ENCODE measurements around the gene RHD. TPM values are rescaled to one million over a fixed set of nuclear protein-coding genes. Genes with fewer than 3 reads are reported as not detected.

The RHD gene
- total RNA-seq, 1 donor from 2014 or later, result not detected

DNA sequence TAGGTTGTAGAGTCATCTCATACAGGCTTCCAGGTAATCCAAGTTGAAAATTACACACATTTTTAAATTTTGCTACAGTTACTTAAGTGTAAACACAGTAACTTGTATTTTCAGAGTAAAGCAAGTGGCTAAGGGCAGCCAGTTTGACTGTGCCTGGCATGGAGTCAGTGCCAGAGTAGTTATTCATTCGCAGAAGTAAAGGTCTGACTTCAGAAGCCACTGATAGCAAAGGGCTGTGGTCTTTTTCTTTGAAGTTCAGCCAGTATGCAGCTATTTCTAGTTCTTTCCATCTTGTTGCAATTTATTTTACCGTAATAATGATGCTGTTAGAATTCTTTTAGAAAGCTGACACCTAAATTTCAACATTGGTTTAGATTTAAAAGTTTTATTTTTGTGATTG lies 75.2 kb downstream of the RHD start:
- Histone ChIP-seq H3K9me3 (no peaks in the 10 kb centered on the region), H3K27ac (no peak overlapping the region), H3K4me3 (no peak overlapping the region), H3K4me1 (no peaks in the 10 kb centered on the region), H3K27me3 (ENCODE audit: low read depth) (no peaks in the 10 kb centered on the region), H3K36me3 (peaks cover 93% of the 10 kb centered on the region)
- DNase-seq, result no peak
- intact Hi-C loops (cut with DNase I), result no loop called here
- no peak for ATAC-seq
- TF ChIP-seq, protein P1, sequence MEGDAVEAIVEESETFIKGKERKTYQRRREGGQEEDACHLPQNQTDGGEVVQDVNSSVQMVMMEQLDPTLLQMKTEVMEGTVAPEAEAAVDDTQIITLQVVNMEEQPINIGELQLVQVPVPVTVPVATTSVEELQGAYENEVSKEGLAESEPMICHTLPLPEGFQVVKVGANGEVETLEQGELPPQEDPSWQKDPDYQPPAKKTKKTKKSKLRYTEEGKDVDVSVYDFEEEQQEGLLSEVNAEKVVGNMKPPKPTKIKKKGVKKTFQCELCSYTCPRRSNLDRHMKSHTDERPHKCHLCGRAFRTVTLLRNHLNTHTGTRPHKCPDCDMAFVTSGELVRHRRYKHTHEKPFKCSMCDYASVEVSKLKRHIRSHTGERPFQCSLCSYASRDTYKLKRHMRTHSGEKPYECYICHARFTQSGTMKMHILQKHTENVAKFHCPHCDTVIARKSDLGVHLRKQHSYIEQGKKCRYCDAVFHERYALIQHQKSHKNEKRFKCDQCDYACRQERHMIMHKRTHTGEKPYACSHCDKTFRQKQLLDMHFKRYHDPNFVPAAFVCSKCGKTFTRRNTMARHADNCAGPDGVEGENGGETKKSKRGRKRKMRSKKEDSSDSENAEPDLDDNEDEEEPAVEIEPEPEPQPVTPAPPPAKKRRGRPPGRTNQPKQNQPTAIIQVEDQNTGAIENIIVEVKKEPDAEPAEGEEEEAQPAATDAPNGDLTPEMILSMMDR (IDR thresholded peaks at IDR 0.05), result no peak

DNA sequence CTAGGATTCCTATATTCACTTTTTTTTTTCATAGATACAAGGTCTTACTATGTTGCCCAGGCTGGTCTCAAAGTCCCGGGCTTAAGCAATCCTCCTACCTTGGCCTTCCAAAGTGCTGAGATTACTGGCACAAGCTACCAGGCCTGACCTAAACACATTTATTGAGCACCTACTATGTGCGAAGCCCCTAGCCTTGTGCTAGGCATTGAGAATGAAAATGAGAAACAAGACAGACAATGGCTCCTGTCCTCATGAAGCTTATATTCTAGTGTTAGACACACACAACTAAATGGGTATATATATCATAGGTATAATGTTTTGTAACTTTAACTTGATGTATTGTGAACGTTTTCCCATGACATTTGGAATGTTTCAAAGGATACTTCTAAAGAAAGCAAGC lies 77.3 kb downstream of the RHD start:
- Histone ChIP-seq H3K36me3 (peaks cover 93% of the 10 kb centered on the region), H3K4me1 (no peaks in the 10 kb centered on the region), H3K9me3 (no peaks in the 10 kb centered on the region), H3K27ac (no peak overlapping the region), H3K4me3 (no peak overlapping the region), H3K27me3 (ENCODE audit: low read depth) (no peaks in the 10 kb centered on the region)
- ATAC-seq, result no peak
- TF ChIP-seq, protein P1 (IDR thresholded peaks at IDR 0.05), result no peak
- no peak for DNase-seq
- intact Hi-C loops (cut with DNase I), result no loop called here

DNA sequence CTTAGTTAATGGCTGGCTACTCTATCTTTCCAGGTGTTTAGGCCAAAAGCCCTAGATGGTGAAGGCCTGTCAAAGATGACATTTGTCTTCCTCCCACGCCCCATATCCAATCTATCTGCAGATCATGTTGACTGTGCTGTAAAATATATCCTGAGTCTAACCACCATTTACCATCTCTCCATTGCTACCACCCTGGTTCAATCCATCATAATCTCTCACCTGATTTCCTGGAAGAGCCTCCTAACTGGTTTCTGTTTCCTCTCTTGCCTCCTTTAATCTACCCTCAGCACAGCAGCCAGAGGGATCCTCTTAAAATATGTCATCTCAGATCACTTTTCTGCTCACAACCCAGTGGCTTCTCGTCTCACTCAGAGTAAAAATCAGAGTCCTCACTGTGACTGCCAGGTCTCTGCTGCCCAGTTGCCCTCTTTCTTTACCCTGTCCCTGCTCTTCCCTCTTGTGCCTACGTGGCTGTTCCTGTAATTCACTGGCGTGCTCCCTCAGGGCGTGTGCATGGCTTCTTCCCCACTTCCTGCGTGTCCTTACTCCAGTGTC lies 83.6 kb downstream of the RHD start:
- Histone ChIP-seq H3K4me3 (no peak overlapping the region), H3K27me3 (ENCODE audit: low read depth) (no peaks in the 10 kb centered on the region), H3K27ac (no peak overlapping the region), H3K4me1 (no peaks in the 10 kb centered on the region), H3K36me3 (peaks cover 88% of the 10 kb centered on the region), H3K9me3 (no peaks in the 10 kb centered on the region)
- ATAC-seq (no peak), DNase-seq (no peak)
- TF ChIP-seq, protein P1 (IDR thresholded peaks at IDR 0.05), result no peak
- intact Hi-C loops (cut with DNase I), result no loop called here

DNA sequence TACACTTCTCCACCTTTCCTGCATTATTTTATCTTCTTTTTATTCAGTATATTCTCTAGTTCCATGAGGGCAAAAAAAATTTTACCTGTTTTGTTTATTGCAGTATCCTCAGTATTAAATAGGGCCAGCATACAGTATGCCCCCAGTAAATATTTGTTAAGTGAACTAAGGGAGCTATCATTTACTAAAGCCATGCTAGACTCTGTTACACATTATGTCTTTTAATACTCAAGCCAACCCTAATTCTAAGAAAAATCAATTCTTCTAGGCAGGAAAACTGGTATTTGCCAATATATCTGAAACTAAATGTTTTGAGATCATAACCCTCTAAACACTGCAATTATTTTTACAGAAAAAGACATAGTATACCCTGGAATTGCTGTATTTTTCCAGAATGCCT lies 84.1 kb downstream of the RHD start:
- intact Hi-C loops (cut with DNase I), result no loop called here
- TF ChIP-seq, protein P1 (IDR thresholded peaks at IDR 0.05), result no peak
- ATAC-seq, result no peak
- DNase-seq, result no peak
- Histone ChIP-seq H3K4me3 (no peak overlapping the region), H3K9me3 (no peaks in the 10 kb centered on the region), H3K4me1 (no peaks in the 10 kb centered on the region), H3K27ac (no peak overlapping the region), H3K27me3 (ENCODE audit: low read depth) (no peaks in the 10 kb centered on the region), H3K36me3 (peaks cover 90% of the 10 kb centered on the region)

DNA sequence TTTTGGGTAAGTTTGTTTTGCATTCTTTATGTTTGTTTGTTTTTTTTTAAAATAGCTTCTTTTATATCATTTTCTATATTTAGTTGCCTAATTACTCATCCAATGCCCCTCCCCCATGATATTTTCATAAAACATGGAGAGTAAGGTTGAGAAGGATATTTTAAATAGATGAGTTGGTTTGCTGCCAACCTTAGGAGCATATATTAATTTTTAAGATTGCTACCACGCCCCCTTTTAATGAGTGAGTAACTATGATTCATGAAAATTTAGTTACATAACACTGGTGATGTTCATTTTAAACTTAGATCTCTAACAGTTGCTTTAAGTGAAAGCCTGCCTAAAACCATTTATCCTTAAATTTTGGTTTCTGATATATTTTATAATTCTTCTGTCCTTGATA lies 84.5 kb downstream of the RHD start:
- TF ChIP-seq, protein P1 (IDR thresholded peaks at IDR 0.05), result no peak
- H3K36me3 ChIP-seq, result peaks cover 90% of the 10 kb centered on the region
- H3K4me1 ChIP-seq, result no peaks in the 10 kb centered on the region
- no peak for ATAC-seq
- intact Hi-C loops (cut with DNase I), result no loop called here
- H3K4me3 ChIP-seq, result no peak overlapping the region
- H3K27me3 ChIP-seq (ENCODE audit: low read depth), result no peaks in the 10 kb centered on the region
- no peak overlapping the region for H3K27ac ChIP-seq
- DNase-seq, result no peak
- no peaks in the 10 kb centered on the region for H3K9me3 ChIP-seq

Measured in lower lobe of right lung (tissue), 2 donors.